SU-DHL-6 (cell line): ENCODE measurements around the gene MYPN.
"Not testable (repeated sequence)": the region's sequence is repeated elsewhere in the genome, so short reads cannot be mapped to it uniquely, and the experiment has no call there.

Experiments
- H2AFZ ChIP-seq: fragments of 200-600 bp; sonication (generic); 2 replicates; pipeline ENCODE4 v1.6.1; 2014; ENCODE audit warnings: low read depth, mild to moderate bottlenecking, moderate library complexity, mixed read lengths, antibody characterized with exemption, low read length; ENCODE audit not compliant: severe bottlenecking
- H3F3A ChIP-seq: fragments of 200-600 bp; shearing (Covaris generic); 2 replicates; pipeline ENCODE4 v1.6.0; 2016; ENCODE audit warnings: antibody characterized with exemption, mild to moderate bottlenecking; ENCODE audit not compliant: insufficient read depth
- H3K27ac ChIP-seq: fragments of 200-600 bp; sonication (generic); 2 replicates; pipeline ENCODE4 v1.5.1; 2016; ENCODE audit warnings: low read depth, mild to moderate bottlenecking, low read length, moderate library complexity, mixed read lengths
- H3K27me3 ChIP-seq: fragments of 200-600 bp; sonication (generic), shearing (Covaris generic); 2 replicates; pipeline ENCODE4 v1.6.0; 2014; ENCODE audit warnings: mild to moderate bottlenecking, low read length
- H3K36me3 ChIP-seq: fragments of 200-600 bp; sonication (generic); 2 replicates; pipeline ENCODE4 v1.6.1; 2014; ENCODE audit warnings: mild to moderate bottlenecking, low read length, mixed read lengths
- H3K4me2 ChIP-seq: fragments of 300-600, 200-600 bp; shearing (Covaris generic), sonication (generic); 2 replicates; pipeline ENCODE4 v1.6.0; 2014; ENCODE audit warnings: low read length, low read depth, mild to moderate bottlenecking; ENCODE audit not compliant: poor library complexity, severe bottlenecking
- H3K4me3 ChIP-seq: fragments of 200-600 bp; sonication (generic); 2 replicates; pipeline ENCODE4 v1.5.1; 2014; ENCODE audit warnings: antibody characterized with exemption, low read length, mild to moderate bottlenecking, mixed read lengths; ENCODE audit not compliant: insufficient read depth, poor library complexity, severe bottlenecking
- H3K79me2 ChIP-seq: fragments of 200-600 bp; sonication (generic); 2 replicates; pipeline ENCODE4 v1.6.1; 2014; ENCODE audit warnings: mild to moderate bottlenecking, low read length, moderate library complexity; ENCODE audit not compliant: insufficient read depth
- H3K9ac ChIP-seq: fragments of 200-600 bp; sonication (generic); 2 replicates; pipeline ENCODE4 v1.7.0; 2014; ENCODE audit warnings: mild to moderate bottlenecking, low read length
- H3K9me2 ChIP-seq: fragments of 200-600 bp; sonication (generic); replicated peaks from 2 replicates; pipeline ENCODE4 v1.6.1; 2014; ENCODE audit warnings: low read length; ENCODE audit not compliant: insufficient read depth
- H3K9me3 ChIP-seq: fragments of 200-600 bp; sonication (generic); 2 replicates; pipeline ENCODE4 v1.6.1; 2014; ENCODE audit warnings: low read length, mixed read lengths; ENCODE audit not compliant: insufficient read depth
- H4K20me1 ChIP-seq: fragments of 200-600 bp; sonication (generic); 2 replicates; pipeline ENCODE4 v1.6.1; 2014; ENCODE audit warnings: low read depth, mild to moderate bottlenecking, antibody characterized with exemption, low read length, moderate library complexity, mixed read lengths
- EZH2phosphoT487 ChIP-seq: fragments of 200-600 bp; sonication (generic), shearing (Covaris generic); conservative IDR thresholded peaks from 2 replicates; pipeline ENCODE4 v1.6.1; 2018; ENCODE audit warnings: mild to moderate bottlenecking, antibody characterized with exemption, low read length, moderate library complexity, mixed read lengths
- TF ChIP-seq, protein P1 (sequence below): fragments of 200-600 bp; sonication (generic); IDR thresholded peaks from one replicate; pipeline ENCODE4 v1.5.1; 2017; ENCODE audit warnings: antibody characterized with exemption, mild to moderate bottlenecking, low read length, moderate library complexity; ENCODE audit not compliant: insufficient read depth, poor library complexity, severe bottlenecking

Gene MYPN

DNA sequence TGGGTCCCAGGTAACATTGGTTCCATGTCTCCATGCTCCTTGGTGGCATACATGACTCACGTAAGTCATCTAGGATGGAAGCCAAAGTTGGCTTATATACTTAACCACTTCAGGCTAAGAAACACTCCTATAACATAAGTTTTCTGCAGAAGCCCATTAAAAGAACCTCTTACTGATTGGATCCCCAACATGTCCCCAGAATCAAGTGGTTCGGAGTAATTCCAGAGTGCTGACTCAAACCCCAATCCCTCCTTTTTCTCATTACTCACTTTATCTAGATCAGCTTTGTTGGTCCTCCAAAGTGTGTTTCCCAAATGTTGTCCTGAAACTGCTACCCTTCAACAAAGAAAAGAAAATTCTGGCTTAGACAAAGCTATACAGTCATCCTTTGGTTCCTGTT is 132.8 kb downstream of the MYPN start:
- no peak overlapping the region for H3K4me3 ChIP-seq
- no peak for TF ChIP-seq EZH2phosphoT487
- TF ChIP-seq, protein P1, sequence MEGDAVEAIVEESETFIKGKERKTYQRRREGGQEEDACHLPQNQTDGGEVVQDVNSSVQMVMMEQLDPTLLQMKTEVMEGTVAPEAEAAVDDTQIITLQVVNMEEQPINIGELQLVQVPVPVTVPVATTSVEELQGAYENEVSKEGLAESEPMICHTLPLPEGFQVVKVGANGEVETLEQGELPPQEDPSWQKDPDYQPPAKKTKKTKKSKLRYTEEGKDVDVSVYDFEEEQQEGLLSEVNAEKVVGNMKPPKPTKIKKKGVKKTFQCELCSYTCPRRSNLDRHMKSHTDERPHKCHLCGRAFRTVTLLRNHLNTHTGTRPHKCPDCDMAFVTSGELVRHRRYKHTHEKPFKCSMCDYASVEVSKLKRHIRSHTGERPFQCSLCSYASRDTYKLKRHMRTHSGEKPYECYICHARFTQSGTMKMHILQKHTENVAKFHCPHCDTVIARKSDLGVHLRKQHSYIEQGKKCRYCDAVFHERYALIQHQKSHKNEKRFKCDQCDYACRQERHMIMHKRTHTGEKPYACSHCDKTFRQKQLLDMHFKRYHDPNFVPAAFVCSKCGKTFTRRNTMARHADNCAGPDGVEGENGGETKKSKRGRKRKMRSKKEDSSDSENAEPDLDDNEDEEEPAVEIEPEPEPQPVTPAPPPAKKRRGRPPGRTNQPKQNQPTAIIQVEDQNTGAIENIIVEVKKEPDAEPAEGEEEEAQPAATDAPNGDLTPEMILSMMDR: no peak
- H3K27me3 ChIP-seq: no peaks in the 10 kb centered on the region
- H3F3A ChIP-seq: no peaks in the 10 kb centered on the region
- H3K9me3 ChIP-seq: no peaks in the 10 kb centered on the region
- H3K9ac ChIP-seq: no peak overlapping the region
- no peak overlapping the region for H2AFZ ChIP-seq
- H3K36me3 ChIP-seq: no peaks in the 10 kb centered on the region
- no peaks in the 10 kb centered on the region for H3K9me2 ChIP-seq
- no peaks in the 10 kb centered on the region for H3K79me2 ChIP-seq
- no peaks in the 10 kb centered on the region for H4K20me1 ChIP-seq
- no peak overlapping the region for H3K4me2 ChIP-seq
- no peak overlapping the region for H3K27ac ChIP-seq

DNA sequence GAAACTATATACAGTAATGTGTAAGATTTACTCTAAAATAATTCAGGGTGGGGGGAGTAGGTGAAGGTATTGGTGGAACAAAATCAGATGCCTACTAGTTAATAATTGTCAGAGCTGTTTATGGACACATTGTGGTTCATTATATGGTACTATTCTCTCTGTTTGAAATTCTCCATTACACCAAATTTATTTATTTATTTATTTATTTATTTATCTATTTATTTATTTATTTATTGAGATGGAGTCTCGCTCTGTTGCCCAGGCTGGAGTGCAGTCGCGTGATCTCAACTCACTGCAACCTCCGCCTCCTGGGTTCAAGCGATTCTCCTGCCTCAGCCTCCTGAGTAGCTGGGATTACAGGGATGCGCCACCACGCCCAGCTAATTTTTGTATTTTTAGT is 137.1 kb downstream of the MYPN start:
- not testable (repeated sequence) for H3K79me2 ChIP-seq, H3K4me2 ChIP-seq, H4K20me1 ChIP-seq

DNA sequence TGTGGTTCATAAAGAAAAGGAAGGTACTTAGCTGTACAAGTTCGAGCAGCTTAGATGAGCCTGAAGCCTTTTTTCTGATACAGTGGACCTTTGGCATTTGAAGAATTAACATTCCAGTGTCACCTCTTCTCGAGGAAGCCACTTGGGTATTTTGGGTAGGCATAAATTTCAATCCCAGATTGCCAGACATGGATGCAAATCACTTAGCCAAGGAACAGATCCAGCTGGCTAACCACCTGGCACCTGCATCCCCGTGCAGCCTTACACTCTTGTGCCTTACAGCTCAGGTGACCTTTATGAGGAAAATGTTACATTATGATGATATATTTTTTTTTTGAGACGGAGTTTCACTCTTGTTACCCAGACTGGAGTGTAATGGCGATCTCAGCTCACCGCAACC is 138.6 kb downstream of the MYPN start:
- H3K9me2 ChIP-seq: no peaks in the 10 kb centered on the region

More for the DNA sequence above, 137.1 kb downstream of the MYPN start:
- H3K9ac ChIP-seq, H3K27me3 ChIP-seq, H3F3A ChIP-seq, H3K4me3 ChIP-seq, H3K9me2 ChIP-seq, H3K9me3 ChIP-seq, H3K27ac ChIP-seq, H2AFZ ChIP-seq, H3K36me3 ChIP-seq: not testable (repeated sequence)

DNA sequence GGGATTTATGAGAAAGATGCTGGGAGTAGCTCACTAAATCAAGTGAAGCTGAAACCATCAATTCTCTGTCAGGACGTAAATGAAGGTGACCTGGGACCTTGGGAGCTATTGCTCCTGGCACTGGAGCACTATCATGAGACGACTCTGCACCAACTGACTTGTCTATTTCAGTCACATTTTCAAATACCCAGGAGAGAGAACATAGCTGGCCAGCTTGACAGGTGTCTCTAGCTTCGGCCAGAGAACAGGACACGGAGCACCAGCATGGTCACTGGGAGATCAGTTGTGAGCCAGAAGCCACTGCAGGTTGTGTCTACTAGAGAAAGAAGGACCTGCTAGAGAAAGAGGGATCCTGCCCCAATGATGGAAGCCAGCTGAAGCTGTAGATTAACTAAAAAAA is 140.0 kb downstream of the MYPN start:
- no peaks in the 10 kb centered on the region for H3F3A ChIP-seq
- no peaks in the 10 kb centered on the region for H3K9me3 ChIP-seq
- H3K4me2 ChIP-seq: no peak overlapping the region
- no peaks in the 10 kb centered on the region for H3K27me3 ChIP-seq
- no peaks in the 10 kb centered on the region for H3K79me2 ChIP-seq
- no peak overlapping the region for H2AFZ ChIP-seq
- H4K20me1 ChIP-seq: no peaks in the 10 kb centered on the region
- no peaks in the 10 kb centered on the region for H3K36me3 ChIP-seq
- no peak overlapping the region for H3K9ac ChIP-seq
- no peak for TF ChIP-seq EZH2phosphoT487
- TF ChIP-seq, protein P1: no peak
- H3K9me2 ChIP-seq: no peaks in the 10 kb centered on the region
- H3K4me3 ChIP-seq: no peak overlapping the region
- no peak overlapping the region for H3K27ac ChIP-seq

More for the DNA sequence above, 138.6 kb downstream of the MYPN start:
- TF ChIP-seq, protein P1: no peak
- no peak for TF ChIP-seq EZH2phosphoT487
- Histone ChIP-seq H3K79me2 (no peaks in the 10 kb centered on the region), H3F3A (no peaks in the 10 kb centered on the region), H3K27ac (no peak overlapping the region), H3K9ac (no peak overlapping the region), H3K9me3 (no peaks in the 10 kb centered on the region), H3K36me3 (no peaks in the 10 kb centered on the region), H3K4me2 (no peak overlapping the region), H2AFZ (no peak overlapping the region), H3K27me3 (no peaks in the 10 kb centered on the region), H4K20me1 (no peaks in the 10 kb centered on the region), H3K4me3 (no peak overlapping the region)
